ENCODE measurements around the gene HPF1.

HPF1 gene

GRCh38 chr4:169730564-169730963 is 27.2 kb downstream of the HPF1 start:
- no peak for DNase-seq

GRCh38 chr4:169727616-169728015 is 30.1 kb downstream of the HPF1 start:
- DNase-seq: no peak

- DNase-seq: no peak
Measured at GRCh38 chr4:169724260-169724659, 33.5 kb downstream of the HPF1 start.

GRCh38 chr4:169723207-169723965 is 34.4 kb downstream of the HPF1 start:
- no peak for DNase-seq

- no peak for DNase-seq
Measured at GRCh38 chr4:169720529-169720928, 37.2 kb downstream of the HPF1 start.

GRCh38 chr4:169716677-169717076 is 41.1 kb downstream of the HPF1 start:
- DNase-seq: no peak

GRCh38 chr4:169715826-169716225 is 41.9 kb downstream of the HPF1 start:
- no peak for DNase-seq

GRCh38 chr4:169707958-169708643 is 49.6 kb downstream of the HPF1 start:
- DNase-seq: no peak

GRCh38 chr4:169698331-169698730 is 59.4 kb downstream of the HPF1 start:
- DNase-seq: no peak

- no peak for DNase-seq
Measured at GRCh38 chr4:169690787-169691186, 67.0 kb downstream of the HPF1 start.

- no peak for DNase-seq
Measured at GRCh38 chr4:169689681-169690080, 68.1 kb downstream of the HPF1 start.

GRCh38 chr4:169682372-169683047 is 75.2 kb downstream of the HPF1 start:
- no peak for DNase-seq

Measured in DMS 273 treated with DMSO at 0.1 percent for 48 hours (cell line).